Fibroblast of skin of back (primary cell): ENCODE data around the gene SDHAF3.
A peak's percentile ranks its signal among the peaks of the same experiment; 100 is the strongest.
"Not testable (repeated sequence)": the region's sequence is repeated elsewhere in the genome, so short reads cannot be mapped to it uniquely, and the experiment has no call there.

Source experiments
- DNase-seq: peaks from one replicate; pipeline ENCODE4 v3.0.0-alpha.2; 2013

Gene SDHAF3

DNA sequence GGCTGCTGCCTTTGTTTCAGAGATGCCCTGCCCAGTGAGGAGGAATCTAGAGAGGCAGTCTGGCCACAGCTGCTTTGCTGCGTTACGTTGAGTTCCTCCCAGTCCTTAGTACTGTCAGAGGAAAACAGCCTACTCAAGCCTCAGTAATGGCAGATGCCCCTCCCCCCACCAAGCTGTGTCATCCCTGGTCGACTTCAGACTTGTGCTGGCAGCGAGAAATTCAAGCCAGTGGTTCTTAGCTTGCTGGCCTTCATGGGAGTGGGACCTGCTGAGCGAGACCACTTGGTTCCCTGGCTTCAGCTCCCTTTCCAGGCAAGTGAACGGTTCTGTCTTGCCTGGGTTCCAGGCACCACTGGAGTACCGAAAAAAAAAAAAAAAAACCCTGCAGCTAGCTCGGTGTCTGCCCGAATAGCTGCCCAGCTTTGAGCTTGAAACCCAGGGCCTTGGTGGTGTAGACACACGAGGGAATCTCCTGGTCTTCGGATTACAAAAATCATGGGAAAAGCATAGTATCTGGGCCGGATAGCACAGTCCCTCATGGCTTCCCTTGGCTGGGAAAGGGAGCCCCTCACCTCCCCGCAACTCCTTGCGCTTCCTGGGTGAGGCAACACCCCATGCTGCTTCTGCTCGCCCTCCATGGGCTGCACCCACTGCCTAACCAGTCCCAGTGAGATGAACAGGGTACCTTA lies 9.1 kb downstream of the SDHAF3 start:
- peak; percentile 6 for DNase-seq

DNA sequence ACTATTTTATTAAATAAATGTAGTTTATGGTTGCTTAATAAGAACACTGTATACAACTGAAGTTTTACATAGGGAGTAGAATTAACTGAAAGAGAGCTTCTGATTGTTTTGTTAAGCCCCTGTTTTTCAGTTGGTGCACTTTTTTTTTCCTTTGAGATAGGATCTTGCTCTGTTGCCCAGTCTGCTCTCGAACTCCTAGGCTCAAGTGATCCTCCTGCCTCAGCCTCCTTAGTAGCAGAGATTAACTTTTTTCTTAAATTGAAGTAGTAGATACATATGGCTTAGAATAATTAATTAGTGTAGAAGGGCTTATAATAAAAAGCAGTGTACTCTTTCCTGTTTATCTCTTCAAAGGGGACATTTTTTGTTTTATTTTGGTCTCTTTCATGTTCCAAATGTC lies 11.2 kb downstream of the SDHAF3 start:
- no peak for DNase-seq

DNA sequence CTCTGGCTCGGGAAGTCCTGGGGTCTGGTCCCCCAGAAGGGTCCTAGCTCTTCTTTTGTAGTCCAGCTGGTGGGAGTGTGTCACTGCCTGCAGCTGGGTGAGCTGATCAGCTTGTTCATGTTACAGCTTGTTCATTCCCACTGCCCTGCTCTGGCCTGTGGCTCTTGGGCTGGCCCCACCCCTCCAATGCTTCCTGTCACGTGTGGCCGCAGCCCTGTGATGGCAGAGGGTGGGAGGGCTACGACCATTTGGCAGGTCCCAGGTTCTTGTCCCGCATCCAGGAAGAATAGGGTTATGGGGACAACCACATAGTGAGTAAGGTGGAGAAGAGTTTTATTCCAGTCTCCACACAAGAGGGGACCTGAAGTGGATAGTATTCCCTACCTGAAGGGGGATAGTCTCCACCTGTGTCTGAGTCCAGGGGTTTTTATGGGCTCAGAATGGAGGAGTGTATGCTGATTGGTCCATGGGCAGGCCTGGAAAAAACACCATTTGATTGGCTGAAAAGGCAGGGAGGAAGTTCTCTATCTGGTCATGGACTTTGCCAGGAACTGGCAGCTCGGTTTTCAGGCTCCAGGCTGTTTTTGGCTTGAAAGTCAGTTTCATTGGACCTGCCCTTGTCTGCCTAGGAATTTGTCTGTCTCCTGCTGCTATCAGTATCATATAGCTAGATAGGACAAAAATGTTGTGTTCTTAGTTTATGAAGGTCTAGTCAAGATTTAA lies 13.1 kb downstream of the SDHAF3 start:
- no peak for DNase-seq

DNA sequence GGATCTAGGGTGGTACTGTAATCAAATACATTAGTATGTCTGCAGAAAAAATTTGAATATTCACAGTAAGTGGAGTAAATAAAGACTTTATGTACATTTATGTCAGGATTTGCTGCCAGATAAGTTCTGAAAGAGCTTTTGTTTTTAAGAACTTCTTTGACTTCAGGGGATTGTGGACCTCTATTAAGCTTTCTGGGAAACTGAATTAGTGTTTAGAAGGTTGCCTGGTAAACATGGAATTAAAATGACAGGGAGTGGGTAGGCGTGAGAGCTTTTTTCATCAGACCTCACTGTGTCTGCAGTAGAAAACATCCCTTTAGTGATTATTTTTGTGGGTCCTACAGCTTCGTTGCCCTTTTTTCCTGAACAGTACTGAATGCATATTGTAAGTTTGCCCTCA lies 15.7 kb downstream of the SDHAF3 start:
- DNase-seq: no peak

DNA sequence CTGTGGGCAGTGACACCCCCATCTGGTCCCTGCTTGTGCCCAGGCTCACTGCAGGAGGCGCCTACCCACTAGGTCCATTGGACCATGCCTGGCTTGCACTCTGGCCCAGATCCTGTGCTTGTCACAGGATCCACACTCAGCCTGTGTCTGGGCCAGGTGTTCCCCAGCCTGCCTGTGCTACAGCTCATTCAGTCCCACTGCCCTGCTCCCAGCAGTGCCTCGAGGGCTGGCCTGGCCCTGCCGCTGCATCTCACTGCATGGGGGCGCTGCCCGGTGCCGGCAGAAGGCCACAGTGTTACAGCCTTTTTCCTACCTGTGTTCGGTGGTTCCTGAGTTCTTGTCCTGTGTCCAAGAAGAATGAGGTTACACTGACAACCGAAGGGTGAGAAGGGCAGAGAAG lies 21.3 kb downstream of the SDHAF3 start:
- DNase-seq: no peak

DNA sequence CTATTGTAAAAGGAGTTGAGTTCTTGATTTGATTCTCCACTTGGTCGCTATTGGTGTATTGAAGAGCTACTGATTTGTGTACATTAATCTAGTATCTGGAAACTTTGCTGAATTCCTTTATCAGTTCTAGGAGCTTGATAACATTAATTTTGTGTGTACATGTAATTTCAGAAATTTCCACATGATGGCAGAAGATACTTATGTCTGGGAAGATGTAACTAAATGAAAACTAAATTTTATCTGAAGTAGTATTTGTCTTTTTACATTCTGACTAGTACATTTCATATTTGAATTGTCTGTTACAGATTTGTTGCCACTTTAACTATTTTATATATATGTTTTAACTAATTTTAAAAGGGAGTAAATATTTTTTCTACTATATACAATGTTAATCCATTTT lies 27.6 kb downstream of the SDHAF3 start:
- DNase-seq: peak; percentile 39

DNA sequence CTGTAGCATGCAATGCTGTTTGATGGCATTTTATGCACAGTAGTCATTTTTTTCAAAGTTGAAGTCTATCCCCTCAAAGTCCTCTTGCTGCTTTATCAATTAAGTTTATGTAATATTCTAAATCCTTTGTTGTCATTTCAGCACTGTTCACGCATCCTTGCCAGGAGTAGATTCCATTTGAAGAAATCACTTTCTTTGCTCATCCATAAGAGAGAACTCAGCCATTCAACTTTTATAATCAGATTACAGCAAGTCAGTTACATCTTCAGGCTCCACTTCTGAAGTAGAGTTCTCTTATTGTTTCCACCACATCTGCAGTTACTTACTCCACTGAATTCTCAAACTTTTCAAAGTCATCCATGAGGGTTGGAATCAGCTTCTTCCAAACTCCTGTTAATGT lies 32.3 kb downstream of the SDHAF3 start:
- DNase-seq: no peak

DNA sequence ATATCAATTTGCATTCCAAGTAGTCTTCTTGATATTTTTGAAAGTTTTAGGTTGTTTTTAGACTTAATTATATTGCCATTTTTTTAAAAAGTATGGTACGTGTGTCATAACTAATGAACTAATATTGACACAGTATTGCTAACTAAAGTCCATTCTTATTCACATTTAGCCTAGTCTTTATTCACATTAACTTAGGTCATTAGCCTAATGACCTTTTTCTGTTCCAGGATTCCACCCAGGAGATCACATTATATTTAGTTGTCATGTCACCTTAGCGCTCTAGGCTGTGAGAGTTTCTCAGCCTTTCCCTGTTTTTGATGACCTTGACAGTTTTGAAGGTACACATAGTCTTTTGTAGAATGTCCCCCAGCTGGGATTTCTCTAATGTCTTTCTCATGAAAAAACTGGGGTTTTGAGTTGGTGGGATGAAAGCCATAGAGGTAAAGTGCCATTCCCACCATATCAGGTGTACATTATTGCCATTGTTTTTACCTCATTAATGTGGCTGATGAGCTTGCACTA lies 38.5 kb downstream of the SDHAF3 start:
- DNase-seq: no peak

DNA sequence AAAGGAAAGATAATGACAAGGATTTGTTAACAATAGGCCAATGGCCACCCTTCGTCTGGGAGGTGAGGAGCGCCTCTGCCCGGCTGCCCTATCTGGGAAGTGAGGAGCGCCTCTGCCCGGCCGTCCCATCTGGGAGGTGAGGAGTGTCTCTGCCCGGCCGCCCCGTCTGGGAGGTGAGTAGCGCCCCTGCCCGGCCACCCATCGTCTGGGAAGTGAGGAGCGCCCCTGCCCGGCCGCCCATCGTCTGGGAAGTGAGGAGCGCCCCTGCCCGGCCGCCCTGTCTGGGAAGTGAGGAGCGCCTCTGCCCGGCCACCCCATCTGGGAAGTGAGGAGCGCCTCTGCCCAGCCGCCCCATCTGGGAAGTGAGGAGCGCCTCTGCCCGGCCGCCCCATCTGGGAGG lies 42.5 kb downstream of the SDHAF3 start:
- DNase-seq: not testable (repeated sequence)

DNA sequence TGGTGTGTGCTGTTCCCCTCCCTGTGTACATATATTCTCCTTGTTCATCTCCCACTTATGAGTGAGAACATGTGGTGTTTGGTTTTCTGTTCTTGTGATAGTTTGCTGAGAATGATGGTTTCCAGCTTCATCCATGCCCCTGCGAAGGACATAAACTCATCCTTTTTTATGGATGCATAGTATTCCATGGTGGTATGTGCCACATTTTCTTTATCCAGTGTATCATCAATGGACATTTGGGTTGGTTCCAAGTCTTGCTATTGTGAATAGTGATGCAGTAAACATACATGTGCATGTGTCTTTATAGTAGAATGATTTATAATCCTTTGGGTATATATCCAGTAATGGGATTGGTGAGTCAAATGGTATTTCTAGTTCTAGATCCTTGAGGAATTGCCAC lies 44.1 kb downstream of the SDHAF3 start:
- not testable (repeated sequence) for DNase-seq

DNA sequence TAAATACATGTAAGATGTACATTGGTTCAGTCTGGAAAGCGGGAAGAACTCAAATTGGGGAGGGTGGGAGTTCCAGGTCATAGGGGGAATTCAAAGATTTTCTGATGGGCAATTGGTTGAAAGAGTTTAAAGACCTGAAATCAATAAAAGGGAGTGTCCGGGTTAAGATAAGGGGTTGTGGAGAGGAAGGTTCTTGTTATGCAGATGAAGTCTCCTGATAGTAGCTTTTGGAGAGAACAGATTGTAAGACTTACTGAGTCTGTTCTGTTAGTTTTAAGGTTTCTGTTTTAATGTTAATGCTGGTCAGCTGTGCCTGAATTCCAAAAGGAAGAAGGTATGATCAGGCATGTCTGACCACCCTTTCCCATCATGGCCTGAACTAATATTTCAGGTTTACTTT lies 48.8 kb downstream of the SDHAF3 start:
- DNase-seq: no peak

DNA sequence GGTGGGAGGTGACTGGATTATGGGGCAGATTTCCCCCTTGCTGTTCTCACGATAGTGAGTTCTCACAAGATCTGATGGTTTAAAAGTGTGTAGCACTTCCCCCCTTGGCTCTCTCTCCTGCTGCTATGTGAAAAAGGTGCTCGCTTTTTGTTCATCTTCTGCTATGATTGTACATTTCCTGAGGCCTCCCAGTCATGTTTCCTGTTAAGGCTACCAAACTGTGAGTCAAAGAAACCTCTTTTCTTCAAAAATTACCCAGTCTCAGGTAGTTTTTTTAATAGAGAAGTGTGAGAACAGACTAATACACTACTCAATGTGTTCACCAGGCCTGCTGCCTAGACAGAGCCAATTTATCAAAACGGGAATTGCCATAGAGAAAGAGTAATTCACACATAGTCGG lies 49.7 kb downstream of the SDHAF3 start:
- DNase-seq: no peak

DNA sequence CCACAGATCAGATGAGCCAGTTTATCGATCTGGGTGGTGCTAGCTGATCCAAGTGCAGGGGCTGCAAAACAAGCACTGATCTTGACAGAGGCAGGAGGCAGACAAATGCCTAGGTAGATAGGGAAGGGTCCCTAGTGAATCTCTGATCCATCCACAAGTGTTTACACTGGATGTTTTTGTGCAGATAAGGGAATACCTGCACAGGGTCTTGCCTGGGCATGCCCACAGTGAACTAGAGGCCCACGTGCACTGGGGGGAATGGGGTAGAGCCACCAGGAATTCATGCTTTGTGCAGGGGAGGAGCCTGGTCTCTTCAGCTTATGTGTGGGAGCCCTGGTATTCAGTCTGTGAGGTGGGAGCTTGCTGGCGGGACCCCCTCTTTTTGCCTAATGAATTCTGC lies 50.3 kb downstream of the SDHAF3 start:
- no peak for DNase-seq

DNA sequence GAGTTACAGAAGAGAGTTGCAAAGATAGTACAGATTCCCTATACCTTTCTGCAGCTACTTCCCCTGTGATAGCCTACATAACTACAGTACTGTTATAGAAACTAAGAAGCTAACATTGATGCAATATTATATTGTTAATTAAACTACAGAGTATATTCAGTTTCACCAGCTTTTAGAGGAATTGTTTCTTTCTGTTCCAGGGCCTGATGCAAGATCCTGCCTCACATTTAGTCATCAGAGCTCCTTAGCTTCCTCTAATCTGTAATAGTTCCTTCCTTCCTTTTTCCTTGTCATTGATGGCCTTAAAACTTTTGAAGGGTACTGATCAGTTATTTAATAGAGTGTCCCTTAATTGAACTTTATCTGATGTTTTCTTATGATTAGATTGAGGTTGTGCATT lies 56.8 kb downstream of the SDHAF3 start:
- DNase-seq: no peak

DNA sequence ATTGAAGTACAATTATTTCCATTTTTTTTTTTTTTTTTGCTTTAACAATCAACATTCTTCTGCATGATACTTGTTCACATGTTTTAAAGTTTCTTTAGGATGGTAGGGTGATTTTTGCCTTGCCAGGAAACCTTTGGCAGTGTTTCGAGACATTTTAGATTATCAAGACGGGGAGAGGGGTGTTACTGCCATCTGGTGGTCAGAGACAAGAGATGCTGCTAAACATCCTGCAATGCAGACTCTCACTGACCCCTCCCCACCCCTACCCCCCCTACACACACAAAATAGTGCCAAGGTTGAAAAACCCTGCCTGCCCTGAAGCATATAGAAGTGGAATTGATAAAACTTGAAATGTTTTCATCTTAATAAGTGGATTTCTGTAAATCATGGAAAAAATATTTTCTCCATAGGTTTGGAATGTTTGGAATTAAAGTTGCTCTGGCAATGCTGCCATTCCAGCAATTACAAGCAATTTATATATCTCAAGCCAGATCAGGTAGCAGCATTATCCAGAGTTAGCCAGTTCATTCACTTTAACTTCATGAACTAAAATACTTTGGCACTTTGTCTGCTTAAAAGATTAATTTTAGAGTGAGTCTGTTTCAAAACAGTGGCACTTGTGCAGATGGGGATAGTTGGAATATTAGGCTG lies 62.1 kb downstream of the SDHAF3 start:
- DNase-seq: peak; percentile 64

DNA sequence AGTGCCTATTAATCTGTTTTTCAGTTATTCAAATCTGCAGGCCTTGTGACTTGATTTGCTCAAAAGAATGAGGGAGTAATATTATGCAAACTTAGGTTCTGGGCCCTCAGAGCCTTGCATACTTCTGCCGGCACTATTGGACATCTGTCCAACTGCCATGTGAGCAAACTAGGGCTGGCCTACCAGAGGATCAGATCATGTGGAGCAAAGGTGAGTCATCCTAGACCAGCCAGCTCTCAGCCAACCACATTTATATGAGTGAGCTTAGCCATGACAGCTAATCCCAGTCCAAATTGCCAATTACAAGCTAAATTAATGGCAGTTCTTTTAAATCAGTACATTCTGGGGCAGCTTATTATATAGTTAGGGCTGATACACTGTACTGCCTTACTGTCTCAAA lies 69.6 kb downstream of the SDHAF3 start:
- DNase-seq: peak; percentile 21

DNA sequence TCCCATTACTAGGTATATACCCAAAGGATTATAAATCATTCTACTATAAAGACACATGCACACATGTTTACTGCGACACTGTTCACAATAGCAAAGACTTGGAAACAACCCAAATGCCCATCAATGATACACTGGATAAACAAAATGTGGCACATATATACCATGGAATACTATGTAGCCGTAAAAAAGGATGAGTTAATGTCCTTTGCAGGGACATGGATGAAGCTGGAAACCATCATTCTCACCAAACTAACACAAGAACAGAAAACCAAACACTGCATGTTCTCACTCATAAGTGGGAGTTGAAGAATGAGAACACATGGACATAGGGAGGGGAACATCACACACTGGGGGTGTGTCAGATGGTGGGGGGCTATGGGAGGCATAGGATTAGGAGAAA lies 78.7 kb downstream of the SDHAF3 start:
- not testable (repeated sequence) for DNase-seq

DNA sequence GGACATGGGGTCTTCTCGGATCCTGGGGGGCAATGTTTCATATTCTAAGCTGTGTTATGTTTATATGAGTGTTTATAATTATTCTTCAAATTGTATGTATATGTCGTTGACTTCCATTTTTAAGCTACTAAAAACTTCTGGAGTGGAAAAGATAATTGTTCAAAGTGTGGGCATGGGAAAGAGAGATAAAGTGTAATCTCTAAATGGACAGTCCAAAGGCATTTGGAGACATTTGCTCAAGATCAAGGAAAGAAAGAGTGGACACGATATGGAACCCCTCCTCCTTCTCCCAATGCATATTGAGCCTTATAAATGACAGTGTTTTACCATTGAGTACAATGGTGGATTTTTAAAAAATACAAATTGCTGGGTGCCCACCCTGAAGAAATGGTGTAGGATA lies 81.1 kb downstream of the SDHAF3 start:
- DNase-seq: no peak

DNA sequence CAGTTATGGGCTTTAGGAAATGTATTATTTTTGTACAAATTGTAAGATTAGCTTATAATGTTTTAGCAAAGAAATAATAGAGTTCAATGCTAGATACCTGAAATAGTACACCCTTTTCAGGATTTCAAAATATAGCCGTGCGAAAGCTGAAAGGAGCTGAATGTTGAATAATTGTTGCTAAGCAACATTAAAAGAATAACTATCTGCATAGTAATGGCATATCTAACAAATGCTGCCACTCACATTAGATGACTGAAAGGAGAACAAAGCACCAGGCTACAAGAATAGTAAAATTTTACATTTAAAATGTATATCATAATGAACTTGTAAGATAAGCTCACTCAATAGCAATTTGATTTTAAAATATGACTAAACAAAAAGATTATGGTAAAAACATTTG lies 82.5 kb downstream of the SDHAF3 start:
- no peak for DNase-seq

DNA sequence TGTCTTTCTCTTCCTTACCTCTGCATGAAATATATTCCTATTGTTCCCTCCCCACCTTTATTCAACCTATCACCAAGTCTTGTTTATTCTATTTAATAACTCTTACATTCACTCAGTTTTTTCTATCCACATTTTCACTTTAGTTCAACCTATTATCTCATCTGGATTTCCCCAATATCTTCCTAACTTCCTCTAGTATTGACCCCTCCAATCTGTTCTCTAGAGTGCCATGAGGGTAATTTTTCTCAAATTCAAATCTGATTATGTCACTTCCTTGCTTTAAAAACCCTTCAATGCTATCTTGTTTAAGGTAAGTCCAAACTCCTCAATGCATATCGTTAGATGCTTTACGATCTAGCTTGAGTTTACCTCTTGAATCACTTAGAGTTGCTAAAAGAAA lies 86.5 kb downstream of the SDHAF3 start:
- no peak for DNase-seq

DNA sequence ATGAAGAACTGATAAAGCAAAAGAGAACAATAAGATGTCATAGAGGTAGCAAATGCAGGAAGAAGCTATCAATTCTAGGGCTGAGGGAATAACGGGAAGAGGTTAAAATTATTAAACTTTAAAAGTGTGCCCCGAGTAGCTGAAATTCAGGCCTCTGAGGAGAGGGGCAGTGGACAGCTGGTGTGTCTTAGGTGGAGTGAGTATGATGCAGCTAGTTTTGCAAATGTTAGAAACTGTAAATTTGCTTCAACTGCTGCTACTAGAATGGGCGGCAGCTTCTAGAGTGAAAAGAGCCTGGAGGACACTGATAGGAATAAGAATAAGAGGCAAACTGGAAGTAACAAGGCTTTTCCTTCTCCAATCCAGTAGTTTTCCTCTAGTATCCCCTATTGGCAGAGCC lies 87.3 kb downstream of the SDHAF3 start:
- DNase-seq: no peak

DNA sequence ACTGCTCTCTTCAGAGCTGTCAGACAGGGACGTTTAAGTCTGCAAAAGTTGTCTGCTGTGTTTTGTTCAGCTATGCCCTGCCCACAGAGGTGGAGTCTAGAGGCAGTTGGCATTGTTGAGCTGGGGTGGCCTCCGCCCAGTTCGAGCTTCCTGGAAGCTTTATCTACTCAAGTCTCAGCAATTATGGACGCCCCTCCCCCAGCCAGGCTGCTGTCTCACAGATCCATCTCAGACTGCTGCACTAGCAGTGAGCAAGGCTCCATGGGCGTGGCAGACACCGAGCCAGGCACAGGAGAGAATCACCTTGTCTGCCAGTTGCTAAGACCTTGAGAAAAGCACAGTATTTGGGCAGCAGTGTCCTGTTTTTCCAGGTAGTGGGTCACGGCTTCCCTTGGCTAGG lies 98.1 kb downstream of the SDHAF3 start:
- no peak for DNase-seq

DNA sequence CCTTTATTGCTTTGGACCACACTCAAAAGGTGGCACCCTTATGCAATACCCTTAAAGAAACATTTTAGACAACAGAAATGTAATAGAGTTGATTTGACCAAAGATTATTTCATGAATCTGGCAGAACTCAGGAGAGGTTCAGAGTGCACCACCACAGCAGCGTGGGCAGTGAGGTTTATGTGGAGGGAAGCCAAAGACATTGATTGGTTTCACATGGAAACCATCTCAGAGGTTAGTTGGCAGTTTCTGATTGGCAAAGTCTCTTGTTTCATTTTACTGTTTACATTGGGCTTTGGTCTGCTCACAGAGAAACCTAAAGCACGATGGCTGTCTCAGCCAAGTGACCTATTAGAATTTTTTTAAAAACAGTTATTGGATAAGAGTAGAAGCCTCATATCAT lies 101.3 kb downstream of the SDHAF3 start:
- no peak for DNase-seq

DNA sequence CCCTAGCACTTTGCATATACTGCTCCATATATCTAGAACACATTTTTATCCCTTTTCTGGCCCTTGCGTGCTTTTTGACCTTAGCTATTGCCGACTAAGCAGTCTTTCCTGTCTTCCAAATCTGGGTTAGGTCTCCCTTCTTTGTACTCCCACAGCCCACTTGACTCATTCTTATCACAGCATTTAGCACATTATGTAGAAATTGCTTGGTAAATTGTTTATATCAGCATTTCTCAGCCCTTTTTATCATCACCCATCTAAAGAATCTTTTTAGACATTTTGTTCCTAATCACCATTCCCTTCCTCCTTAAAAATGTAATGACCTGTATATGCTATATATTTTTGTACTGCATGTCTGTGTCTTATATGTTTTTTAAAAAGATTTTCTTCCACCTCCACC lies 101.7 kb downstream of the SDHAF3 start:
- DNase-seq: no peak
